AG10803 (cell line): ENCODE results near the gene A2M.

Source experiments
- DNase-seq: peaks from one replicate; pipeline ENCODE4 v3.0.0; 2010; ENCODE audit warnings: low read depth
- H3K4me3 ChIP-seq: 2 replicates; pipeline ENCODE4 v1.5.1; 2011; ENCODE audit warnings: mild to moderate bottlenecking, low read length, control low read depth
- CTCF ChIP-seq: conservative IDR thresholded peaks from 2 replicates; pipeline ENCODE4 v1.5.1; 2011; ENCODE audit warnings: mild to moderate bottlenecking, low read length, control low read depth, inconsistent platforms

The A2M gene

GRCh38 chr12:9098463-9099026, 17.2 kb downstream of the A2M start:
- DNase-seq: no peak
- H3K4me3 ChIP-seq: no peak overlapping the region
- no peak for TF ChIP-seq CTCF

- TF ChIP-seq CTCF: no peak
- DNase-seq: no peak
- no peak overlapping the region for H3K4me3 ChIP-seq
Observed at GRCh38 chr12:9098115-9098452, 17.6 kb downstream of the A2M start.

- no peak for TF ChIP-seq CTCF
- no peak overlapping the region for H3K4me3 ChIP-seq
- DNase-seq: no peak
Observed at GRCh38 chr12:9096563-9097176, 19.0 kb downstream of the A2M start.

- DNase-seq: no peak
- TF ChIP-seq CTCF: no peak
Observed at GRCh38 chr12:9095322-9095721, 20.4 kb downstream of the A2M start.

GRCh38 chr12:9094512-9095206, 21.1 kb downstream of the A2M start:
- H3K4me3 ChIP-seq: no peak overlapping the region
- no peak for DNase-seq
- no peak for TF ChIP-seq CTCF

More at GRCh38 chr12:9095322-9095721, 20.4 kb downstream of the A2M start:
- H3K4me3 ChIP-seq: no peak overlapping the region

- DNase-seq: no peak
- no peak overlapping the region for H3K4me3 ChIP-seq
- no peak for TF ChIP-seq CTCF
Observed at GRCh38 chr12:9091891-9092598, 23.7 kb downstream of the A2M start.

GRCh38 chr12:9090220-9090619, 25.5 kb downstream of the A2M start:
- no peak overlapping the region for H3K4me3 ChIP-seq
- no peak for TF ChIP-seq CTCF
- no peak for DNase-seq
